A673 (cell line): ENCODE measurements around the gene OLFM4. TPM values are rescaled to one million over a fixed set of nuclear protein-coding genes. Genes with fewer than 3 reads are reported as not detected.

Source experiments
- BruUV-seq: library from RNA; stranded (reverse); fragments of 400-500 nt; replicated peaks from 2 replicates; lab custom pipeline; 2021; lab: Mats Ljungman, UMichigan
- CTCF ChIA-PET: fragments of 300-600 bp; sonication (Branson Sonifier 250); formaldehyde crosslinking; loops from one replicate; lab custom pipeline; 2022; ENCODE audit warnings: antibody characterized with exemption; lab: Charles Lee
- POLR2A ChIA-PET: fragments of 300-600 bp; sonication (Branson Sonifier 250); formaldehyde crosslinking; loops from one replicate; lab custom pipeline; 2022; ENCODE audit warnings: antibody characterized with exemption; ENCODE audit not compliant: low non-redundant PET; lab: Charles Lee
- DNase-seq: peaks from one replicate; pipeline ENCODE4 v3.0.0-alpha.2; 2015; ENCODE audit warnings: low spot score
- H3K27ac ChIP-seq: fragments of 200-600 bp; sonication (generic); 2 replicates; pipeline ENCODE4 v1.5.1; 2016; ENCODE audit warnings: mixed run types, low read depth, mild to moderate bottlenecking, mixed read lengths, antibody characterized with exemption, low read length; ENCODE audit not compliant: poor library complexity, severe bottlenecking
- H3K27me3 ChIP-seq: fragments of 200-600 bp; sonication (generic); replicated peaks from 2 replicates; pipeline ENCODE4 v1.6.1; 2017; ENCODE audit warnings: mixed run types, low read depth, mild to moderate bottlenecking, mixed read lengths, antibody characterized with exemption, low read length; ENCODE audit not compliant: insufficient read depth, poor library complexity
- H3K36me3 ChIP-seq: fragments of 200-600 bp; sonication (generic); 2 replicates; pipeline ENCODE4 v1.6.1; 2016; ENCODE audit warnings: mixed run types, mild to moderate bottlenecking, mixed read lengths, antibody characterized with exemption, low read length; ENCODE audit not compliant: insufficient read depth, poor library complexity, severe bottlenecking
- H3K4me1 ChIP-seq: fragments of 200-600 bp; sonication (generic); 2 replicates; pipeline ENCODE4 v1.6.1; 2017; ENCODE audit warnings: mixed run types, mild to moderate bottlenecking, mixed read lengths, antibody characterized with exemption, low read length; ENCODE audit not compliant: insufficient read depth, poor library complexity, severe bottlenecking
- H3K4me3 ChIP-seq: fragments of 200-600 bp; sonication (generic); 2 replicates; pipeline ENCODE4 v1.5.1; 2016; ENCODE audit warnings: low read depth, mixed run types, mild to moderate bottlenecking, mixed read lengths, low read length; ENCODE audit not compliant: poor library complexity, severe bottlenecking
- H3K9me3 ChIP-seq: fragments of 200-600 bp; sonication (generic); 2 replicates; pipeline ENCODE4 v1.6.1; 2016; ENCODE audit warnings: mixed run types, low read depth, mild to moderate bottlenecking, mixed read lengths, antibody characterized with exemption, low read length; ENCODE audit not compliant: poor library complexity, severe bottlenecking
- CTCF ChIP-seq: fragments of 300-800, 200-600 bp; sonication (generic); conservative IDR thresholded peaks from 2 replicates; pipeline ENCODE4 v1.5.1; 2017; ENCODE audit warnings: low read depth, mild to moderate bottlenecking, antibody characterized with exemption, low read length, moderate library complexity, mixed read lengths
- EZH2 ChIP-seq: fragments of 200-600 bp; sonication (generic); IDR thresholded peaks from 2 replicates; pipeline ENCODE4 v1.6.1; 2017; ENCODE audit warnings: borderline replicate concordance, low read depth, mild to moderate bottlenecking, mixed read lengths, antibody characterized with exemption, low read length; ENCODE audit not compliant: poor library complexity, severe bottlenecking
- intact Hi-C: fragments of 100-400 bp; cut with micrococcal nuclease; formaldehyde crosslinking; loops from one replicate; pipeline ENCODE4 v1.10.0; 2022; ENCODE audit not compliant: unreplicated experiment
- total RNA-seq: library from RNA; stranded (reverse); gene quantifications from 2 replicates; pipeline ENCODE4 v1.2.3, GENCODE V29; 2021

Gene OLFM4
- total RNA-seq, 1 experiment from 2014 or later, result not detected

DNA sequence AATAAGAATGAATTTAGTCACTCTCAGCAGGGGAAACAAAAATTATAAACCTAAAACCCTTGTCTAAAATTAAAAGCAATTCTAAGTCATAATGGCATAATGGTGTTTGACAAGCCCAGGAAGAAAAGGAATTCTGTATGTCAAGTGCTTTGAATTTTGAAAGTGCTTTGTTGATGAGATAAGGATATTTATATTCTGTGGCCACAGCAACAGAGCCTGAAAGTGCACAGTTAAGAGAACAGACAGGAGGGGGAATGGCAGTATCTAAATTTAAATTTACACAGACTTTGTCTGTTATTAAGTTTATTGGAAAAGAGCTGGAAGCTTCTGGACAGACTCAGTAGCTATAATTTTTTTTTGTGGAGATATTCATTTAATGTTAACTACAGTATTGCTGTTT is 69.8 kb downstream of the OLFM4 start:
- DNase-seq, result no peak
- BruUV-seq, result no TSS peak
- TF ChIP-seq EZH2, result no peak
- no peak for TF ChIP-seq CTCF
- POLR2A ChIA-PET, result no interaction called here
- intact Hi-C loops, result no loop called here
- no peaks in the 10 kb centered on the region for H3K4me1 ChIP-seq
- H3K27ac ChIP-seq, result no peak overlapping the region
- CTCF ChIA-PET, result no interaction called here
- H3K27me3 ChIP-seq, result no peaks in the 10 kb centered on the region
- H3K4me3 ChIP-seq, result no peak overlapping the region
- H3K9me3 ChIP-seq, result no peaks in the 10 kb centered on the region
- no peaks in the 10 kb centered on the region for H3K36me3 ChIP-seq

DNA sequence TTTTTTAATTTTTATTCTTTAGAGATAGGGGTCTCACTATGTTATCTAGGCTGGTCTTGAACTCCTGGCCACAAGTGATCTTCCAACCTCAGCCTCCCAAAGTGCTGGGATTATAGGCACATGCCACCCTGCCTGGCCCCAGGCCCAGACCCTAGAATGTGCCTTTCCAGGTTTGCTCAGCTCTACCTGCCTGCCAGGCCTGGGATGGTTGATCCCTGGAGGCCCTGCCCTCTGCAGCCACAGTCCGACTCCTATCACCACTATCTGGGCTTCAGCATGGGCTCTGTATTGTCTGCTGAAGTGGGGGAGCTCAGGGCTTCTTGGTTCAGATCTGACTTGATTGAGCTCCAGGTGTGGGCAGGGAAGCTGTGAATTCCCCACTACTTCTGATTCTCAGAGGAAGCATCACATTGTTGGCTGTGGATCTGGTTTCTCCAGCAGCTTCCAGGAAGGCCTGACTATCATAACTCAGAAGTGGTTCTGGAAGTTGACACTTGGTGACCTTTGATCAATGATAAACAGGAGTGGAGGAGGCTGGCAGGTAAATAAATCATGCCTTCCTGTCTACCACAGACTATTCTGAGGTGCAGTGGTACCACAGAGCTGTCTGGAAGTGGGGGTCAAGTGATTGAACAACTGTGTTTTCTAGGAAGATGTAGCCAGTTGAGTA is 71.9 kb downstream of the OLFM4 start:
- POLR2A ChIA-PET, result no interaction called here
- no peaks in the 10 kb centered on the region for H3K9me3 ChIP-seq

More for the DNA sequence above, 71.9 kb downstream of the OLFM4 start:
- no peak for TF ChIP-seq EZH2
- no peak for TF ChIP-seq CTCF
- no peak for DNase-seq
- Histone ChIP-seq H3K27ac (no peak overlapping the region), H3K4me3 (no peak overlapping the region), H3K36me3 (no peaks in the 10 kb centered on the region), H3K4me1 (no peaks in the 10 kb centered on the region), H3K27me3 (no peaks in the 10 kb centered on the region)
- CTCF ChIA-PET, result no interaction called here
- intact Hi-C loops, result no loop called here
- BruUV-seq, result no TSS peak

Other genes with a start within 250 kb of the OLFM4 start
- gene PCDH8, start 180.2 kb upstream of the OLFM4 start, total RNA-seq, result 4.3 and 4.8 TPM in 2 replicates